ENCODE measurements around the gene RECQL5.
A peak's percentile ranks its signal among the peaks of the same experiment; 100 is the strongest.

DNA sequence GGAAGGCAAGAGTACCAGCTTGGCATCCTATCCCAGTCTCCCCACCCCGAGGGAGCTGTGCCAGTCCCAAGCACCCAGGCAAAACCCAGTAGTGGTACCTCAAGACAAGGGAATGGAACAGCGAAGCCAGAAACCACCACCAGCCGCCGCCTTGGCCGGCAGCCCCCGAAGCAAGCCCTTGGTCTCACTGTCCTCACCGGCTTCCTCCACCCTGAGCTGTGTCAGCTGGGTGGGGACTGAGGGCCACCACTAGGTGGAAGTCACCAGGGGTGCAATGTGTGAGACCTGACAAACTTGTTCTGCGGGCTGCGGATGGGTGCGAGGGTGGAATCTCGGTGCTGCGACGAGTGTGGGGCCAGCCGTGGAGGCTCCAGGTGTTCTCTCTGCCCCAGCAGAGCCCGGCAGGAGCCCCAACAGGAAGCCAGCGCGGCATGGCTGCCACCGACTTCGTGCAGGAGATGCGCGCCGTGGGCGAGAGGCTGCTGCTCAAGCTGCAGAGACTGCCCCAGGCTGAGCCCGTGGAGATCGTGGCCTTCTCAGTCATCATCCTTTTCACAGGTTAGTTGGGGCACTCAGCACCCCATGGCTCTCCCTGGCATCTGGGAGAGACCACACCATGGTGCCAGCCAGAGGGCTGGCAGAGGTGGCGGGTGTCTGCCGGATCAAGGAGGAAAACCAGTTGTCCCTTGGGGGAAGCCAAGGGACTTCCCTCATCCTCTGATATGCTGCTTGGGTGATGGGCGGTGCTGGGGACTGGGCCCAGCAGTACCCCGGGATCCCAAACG is 27.0 kb downstream of the RECQL5 start:
- TF ChIP-seq POLR2A (IDR thresholded peaks at IDR 0.05; ENCODE audit: low read length) (peak; percentile 51), GATA1 (IDR thresholded peaks at IDR 0.05; ENCODE audit: low read depth, low read length) (no peak)
